ENCODE data around the gene IGF2BP3. TPM values are rescaled to one million over a fixed set of nuclear protein-coding genes. Genes with fewer than 3 reads are reported as not detected.

Gene IGF2BP3
- total RNA-seq, 4 donors from 2014 or later = 45.8 TPM; not detected in 3

GRCh38 chr7:23337374-23337773, 132.9 kb downstream of the IGF2BP3 start:
- DNase-seq = no peak
- H3K4me3 ChIP-seq = no peak overlapping the region
- H3K27ac ChIP-seq = no peak overlapping the region
- no peaks in the 10 kb centered on the region for H3K27me3 ChIP-seq
- no peaks in the 10 kb centered on the region for H3K36me3 ChIP-seq
- no peaks in the 10 kb centered on the region for H3K9me3 ChIP-seq
- TF ChIP-seq POLR2A (IDR thresholded peaks at IDR 0.05) = no peak
- no peak for TF ChIP-seq CTCF (IDR thresholded peaks at IDR 0.05)
- H3K4me1 ChIP-seq = no peaks in the 10 kb centered on the region
- intact Hi-C loops (cut with DNase I; ENCODE audit: low total_unique reads) = no loop called here

DNA sequence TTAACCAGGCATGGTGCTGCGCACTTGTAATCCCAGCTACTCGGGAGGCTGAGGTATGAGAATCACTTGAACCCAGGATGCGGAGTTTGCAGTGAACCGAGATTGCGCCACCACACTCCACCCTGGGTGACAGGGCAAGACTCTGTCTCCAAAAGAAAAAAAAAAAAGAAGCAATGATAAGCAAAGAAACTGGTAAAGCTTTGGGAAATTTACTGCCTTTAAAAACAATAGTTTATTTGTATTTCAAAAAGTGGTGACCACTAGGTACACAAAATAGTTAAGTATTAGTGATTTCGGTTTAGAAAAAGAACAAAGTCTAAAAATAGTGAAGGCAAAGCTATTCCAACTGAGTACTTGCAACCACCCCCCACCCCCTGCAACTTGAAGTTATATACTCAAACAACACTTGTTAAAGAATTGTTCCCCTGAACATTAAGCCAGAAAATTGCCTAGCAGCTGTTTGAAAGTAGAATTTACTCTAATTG, 133.4 kb downstream of the IGF2BP3 start:
- no peak overlapping the region for H3K4me3 ChIP-seq
- DNase-seq = no peak
- intact Hi-C loops (cut with DNase I; ENCODE audit: low total_unique reads) = no loop called here

DNA sequence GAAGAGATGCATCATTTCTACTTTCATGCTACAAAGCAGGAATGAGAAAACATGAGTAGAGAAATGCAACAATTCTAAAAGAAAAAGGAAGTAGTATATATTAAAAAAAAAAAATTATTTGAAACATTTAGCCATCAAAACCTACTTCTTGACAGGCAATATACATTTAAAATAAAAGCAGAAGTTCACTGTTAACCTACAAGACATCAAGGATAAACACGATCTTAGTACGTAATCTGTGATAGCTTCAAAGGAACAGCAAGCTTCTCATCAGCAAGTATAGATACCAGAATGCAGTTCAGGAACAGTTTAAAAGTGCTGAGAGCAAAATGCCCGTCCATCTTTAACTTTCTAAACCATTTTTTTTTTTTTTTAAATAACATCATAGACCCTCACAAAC, 134.2 kb downstream of the IGF2BP3 start:
- DNase-seq = no peak
- H3K27ac ChIP-seq = no peak overlapping the region

More for the DNA sequence above, 133.4 kb downstream of the IGF2BP3 start:
- Histone ChIP-seq H3K27ac (no peak overlapping the region), H3K4me1 (no peaks in the 10 kb centered on the region), H3K9me3 (no peaks in the 10 kb centered on the region), H3K36me3 (no peaks in the 10 kb centered on the region), H3K27me3 (no peaks in the 10 kb centered on the region)
- no peak for TF ChIP-seq CTCF (IDR thresholded peaks at IDR 0.05)
- TF ChIP-seq POLR2A (IDR thresholded peaks at IDR 0.05) = no peak

DNA sequence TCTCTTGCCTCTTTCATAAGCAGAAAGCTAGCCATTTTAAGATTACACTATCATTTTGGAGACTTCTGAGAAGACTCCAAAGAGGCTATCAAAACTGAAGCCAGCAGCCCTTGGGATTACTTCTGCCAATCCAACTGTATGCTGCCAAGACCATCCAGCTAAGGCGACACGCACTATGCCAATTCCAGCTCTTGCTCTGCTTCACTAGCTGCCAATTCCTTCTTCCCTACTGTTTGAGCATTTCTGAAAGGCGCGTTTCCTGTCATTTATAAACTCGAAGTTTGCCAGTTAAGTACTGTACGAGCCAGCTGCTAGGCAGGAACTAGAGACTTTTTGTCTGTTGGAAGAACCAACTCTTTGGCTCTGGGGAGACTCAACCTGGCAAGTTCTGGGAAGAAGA, 134.7 kb downstream of the IGF2BP3 start:
- no peaks in the 10 kb centered on the region for H3K9me3 ChIP-seq
- no peak overlapping the region for H3K27ac ChIP-seq
- no peaks in the 10 kb centered on the region for H3K36me3 ChIP-seq
- TF ChIP-seq CTCF (IDR thresholded peaks at IDR 0.05) (no peak), POLR2A (IDR thresholded peaks at IDR 0.05) (no peak)
- no peak for DNase-seq
- no peak overlapping the region for H3K4me3 ChIP-seq
- intact Hi-C loops (cut with DNase I; ENCODE audit: low total_unique reads) = no loop called here
- H3K27me3 ChIP-seq = no peaks in the 10 kb centered on the region
- H3K4me1 ChIP-seq = no peaks in the 10 kb centered on the region

More for the DNA sequence above, 134.2 kb downstream of the IGF2BP3 start:
- intact Hi-C loops (cut with DNase I; ENCODE audit: low total_unique reads) = no loop called here
- Histone ChIP-seq H3K4me1 (no peaks in the 10 kb centered on the region), H3K9me3 (no peaks in the 10 kb centered on the region), H3K4me3 (no peak overlapping the region), H3K27me3 (no peaks in the 10 kb centered on the region), H3K36me3 (no peaks in the 10 kb centered on the region)
- no peak for TF ChIP-seq CTCF (IDR thresholded peaks at IDR 0.05)
- TF ChIP-seq POLR2A (IDR thresholded peaks at IDR 0.05) = no peak

DNA sequence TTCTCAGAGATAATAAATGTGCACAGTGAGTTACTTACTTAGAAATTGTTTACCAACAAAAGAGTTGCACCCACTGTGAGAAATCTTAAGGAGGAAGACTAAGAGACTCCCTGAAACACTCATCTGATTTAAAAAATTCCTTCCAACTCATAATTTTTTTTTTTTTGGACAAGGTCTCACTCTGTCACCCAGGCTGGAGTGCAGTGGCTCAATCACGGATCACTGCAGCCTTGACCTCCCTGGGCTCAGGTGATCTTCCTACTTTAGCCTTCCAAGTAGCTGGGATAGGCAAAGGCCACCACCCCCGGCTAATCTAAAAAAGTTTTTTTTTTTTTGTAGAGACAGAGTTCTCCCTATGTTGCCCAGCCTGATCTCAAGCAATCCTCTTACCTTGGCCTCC, 135.2 kb downstream of the IGF2BP3 start:
- Histone ChIP-seq H3K27me3 (no peaks in the 10 kb centered on the region), H3K9me3 (no peaks in the 10 kb centered on the region), H3K4me3 (no peak overlapping the region), H3K27ac (no peak overlapping the region), H3K36me3 (no peaks in the 10 kb centered on the region), H3K4me1 (no peaks in the 10 kb centered on the region)
- no peak for TF ChIP-seq POLR2A (IDR thresholded peaks at IDR 0.05)
- TF ChIP-seq CTCF (IDR thresholded peaks at IDR 0.05) = no peak
- intact Hi-C loops (cut with DNase I; ENCODE audit: low total_unique reads) = no loop called here
- no peak for DNase-seq
